HEK293T (cell line): ENCODE measurements around the gene PCDHGB7.
"Not testable (repeated sequence)": the region's sequence is repeated elsewhere in the genome, so short reads cannot be mapped to it uniquely, and the experiment has no call there.

Source experiments
- CTCF ChIA-PET: fragments of 350-600 bp; formaldehyde crosslinking; extraction: SDS; loops from one replicate; lab custom pipeline; 2021; ENCODE audit warnings: antibody characterized with exemption, inconsistent platforms; lab: Yijun Ruan, JAX
- POLR2A ChIA-PET: fragments of 350-600 bp; formaldehyde crosslinking; extraction: SDS; loops from one replicate; lab custom pipeline; 2020; ENCODE audit warnings: antibody characterized with exemption, inconsistent platforms; lab: Yijun Ruan, JAX
- DNase-seq: peaks from one replicate; pipeline ENCODE4 v3.0.0; 2012; ENCODE audit warnings: mixed read lengths; ENCODE audit errors: extremely low spot score
- ARNT ChIP-seq: fragments of 450-650 bp; IDR thresholded peaks from 2 replicates; pipeline ENCODE4 v1.6.1; 2017; ENCODE audit warnings: mild to moderate bottlenecking
- BHLHE40 ChIP-seq: fragments of 450-650 bp; IDR thresholded peaks from 2 replicates; pipeline ENCODE4 v1.6.1; 2016; ENCODE audit warnings: mild to moderate bottlenecking, moderate library complexity, borderline replicate concordance
- CTBP1 ChIP-seq: fragments of 450-650 bp; IDR thresholded peaks from 2 replicates; pipeline ENCODE4 v1.6.1; 2016; ENCODE audit warnings: borderline replicate concordance
- ELF4 ChIP-seq: fragments of 450-650 bp; IDR thresholded peaks from 2 replicates; pipeline ENCODE4 v1.6.1; 2017; ENCODE audit warnings: antibody characterized with exemption
- FOXA1 ChIP-seq: fragments of 450-650 bp; IDR thresholded peaks from 2 replicates; pipeline ENCODE4 v1.6.1; 2016; ENCODE audit warnings: mild to moderate bottlenecking
- FOXK2 ChIP-seq: fragments of 450-650 bp; IDR thresholded peaks from 2 replicates; pipeline ENCODE4 v1.6.1; 2016; ENCODE audit warnings: mild to moderate bottlenecking
- FOXM1 ChIP-seq: fragments of 450-650 bp; IDR thresholded peaks from 2 replicates; pipeline ENCODE4 v1.6.1; 2017; ENCODE audit warnings: mild to moderate bottlenecking, borderline replicate concordance
- HDGF ChIP-seq: fragments of 450-650 bp; IDR thresholded peaks from 2 replicates; pipeline ENCODE4 v1.6.1; 2017; ENCODE audit warnings: antibody characterized with exemption, borderline replicate concordance
- L3MBTL2 ChIP-seq: fragments of 450-650 bp; conservative IDR thresholded peaks from 2 replicates; pipeline ENCODE4 v1.6.1; 2016; ENCODE audit warnings: mild to moderate bottlenecking
- LEF1 ChIP-seq: fragments of 450-650 bp; IDR thresholded peaks from 2 replicates; pipeline ENCODE4 v1.6.1; 2017; ENCODE audit warnings: mild to moderate bottlenecking, borderline replicate concordance
- NFRKB ChIP-seq: fragments of 450-650 bp; IDR thresholded peaks from 2 replicates; pipeline ENCODE4 v1.6.1; 2016; ENCODE audit warnings: mild to moderate bottlenecking, moderate library complexity
- SP1 ChIP-seq: fragments of 450-650 bp; IDR thresholded peaks from 2 replicates; pipeline ENCODE4 v1.6.1; 2017
- SUZ12 ChIP-seq: fragments of 450-650 bp; IDR thresholded peaks from 2 replicates; pipeline ENCODE4 v1.6.1; 2016; ENCODE audit warnings: mild to moderate bottlenecking
- TARDBP ChIP-seq: fragments of 450-650 bp; IDR thresholded peaks from 2 replicates; pipeline ENCODE4 v1.6.1; 2016
- ZNF384 ChIP-seq: fragments of 450-650 bp; IDR thresholded peaks from 2 replicates; pipeline ENCODE4 v1.6.1; 2016
- TF ChIP-seq, protein P1 (sequence below): fragments of 450-650 bp; IDR thresholded peaks from 2 replicates; pipeline ENCODE4 v1.6.1; 2016

The PCDHGB7 gene

DNA sequence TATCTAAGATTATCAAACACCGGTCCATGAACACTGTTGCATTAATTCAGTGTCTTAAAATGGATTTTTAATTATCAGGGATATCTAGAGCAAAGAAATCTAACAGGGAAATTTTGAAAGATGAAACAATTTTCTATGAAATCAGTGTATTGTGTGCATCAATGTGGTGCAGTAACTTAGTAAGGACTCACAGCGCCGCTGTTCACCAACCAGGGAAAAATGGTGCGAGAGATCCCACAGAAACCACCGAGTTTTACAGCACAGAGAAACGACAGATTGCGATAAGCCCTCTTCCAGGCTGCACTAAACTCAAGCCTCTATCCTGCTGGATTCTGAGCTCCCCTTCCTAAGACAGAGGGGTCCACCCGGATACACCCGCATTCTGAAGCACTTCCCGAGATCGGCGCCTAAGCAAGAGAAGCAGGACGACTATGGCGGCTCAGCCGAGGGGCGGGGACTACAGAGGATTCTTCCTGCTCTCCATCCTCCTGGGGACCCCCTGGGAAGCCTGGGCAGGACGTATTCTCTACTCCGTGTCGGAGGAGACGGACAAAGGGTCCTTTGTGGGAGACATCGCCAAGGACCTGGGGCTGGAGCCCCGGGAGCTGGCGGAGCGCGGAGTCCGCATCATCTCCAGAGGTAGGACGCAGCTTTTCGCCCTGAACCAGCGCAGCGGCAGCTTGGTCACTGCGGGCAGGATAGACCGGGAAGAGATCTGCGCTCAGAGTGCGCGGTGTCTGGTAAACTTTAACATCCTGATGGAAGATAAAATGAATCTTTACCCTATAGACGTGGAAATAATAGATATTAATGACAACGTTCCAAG is 34.8 kb upstream of the PCDHGB7 start, which contains the start of gene PCDHGA7:
PCDHGA7 (plus strand) TSS at position 274 of the 826 bp plus-strand sequence; CDS start at position 432, 158 bp downstream.
- ChIA-PET POLR2A (no interaction called here), CTCF (interaction anchor here (0.9 kb wide), 1 partner anchor 8 kb away, joined by 3 read pairs; no protein-coding TSS in a partner anchor)
- peak; percentile 19 for DNase-seq
- TF ChIP-seq BHLHE40 (no peak), SUZ12 (no peak), SP1 (no peak), TARDBP (no peak), FOXA1 (no peak), HDGF (no peak), NFRKB (no peak), LEF1 (no peak), CTBP1 (no peak), ARNT (no peak), FOXM1 (no peak), ELF4 (no peak), ZNF384 (no peak), L3MBTL2 (no peak), FOXK2 (no peak)
- TF ChIP-seq, protein P1, sequence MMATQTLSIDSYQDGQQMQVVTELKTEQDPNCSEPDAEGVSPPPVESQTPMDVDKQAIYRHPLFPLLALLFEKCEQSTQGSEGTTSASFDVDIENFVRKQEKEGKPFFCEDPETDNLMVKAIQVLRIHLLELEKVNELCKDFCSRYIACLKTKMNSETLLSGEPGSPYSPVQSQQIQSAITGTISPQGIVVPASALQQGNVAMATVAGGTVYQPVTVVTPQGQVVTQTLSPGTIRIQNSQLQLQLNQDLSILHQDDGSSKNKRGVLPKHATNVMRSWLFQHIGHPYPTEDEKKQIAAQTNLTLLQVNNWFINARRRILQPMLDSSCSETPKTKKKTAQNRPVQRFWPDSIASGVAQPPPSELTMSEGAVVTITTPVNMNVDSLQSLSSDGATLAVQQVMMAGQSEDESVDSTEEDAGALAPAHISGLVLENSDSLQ, result no peak

DNA sequence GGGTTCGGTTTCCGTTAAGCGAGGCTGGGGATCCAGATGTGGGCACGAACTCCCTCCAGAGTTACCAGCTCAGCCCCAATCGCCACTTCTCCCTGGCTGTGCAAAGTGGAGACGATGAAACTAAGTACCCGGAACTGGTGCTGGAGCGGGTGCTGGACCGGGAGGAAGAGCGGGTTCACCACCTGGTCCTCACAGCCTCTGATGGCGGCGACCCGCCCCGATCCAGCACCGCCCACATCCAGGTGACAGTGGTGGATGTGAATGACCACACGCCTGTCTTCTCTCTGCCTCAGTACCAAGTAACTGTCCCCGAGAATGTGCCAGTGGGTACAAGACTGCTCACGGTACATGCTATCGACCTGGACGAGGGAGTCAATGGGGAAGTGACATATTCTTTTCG is 34.1 kb upstream of the PCDHGB7 start:
- no peak for DNase-seq
- no peak for TF ChIP-seq FOXM1
- TF ChIP-seq, protein P1, result no peak
- no peak for TF ChIP-seq ARNT
- no peak for TF ChIP-seq SUZ12
- no peak for TF ChIP-seq LEF1
- POLR2A ChIA-PET, result no interaction called here
- CTCF ChIA-PET, result no interaction called here

DNA sequence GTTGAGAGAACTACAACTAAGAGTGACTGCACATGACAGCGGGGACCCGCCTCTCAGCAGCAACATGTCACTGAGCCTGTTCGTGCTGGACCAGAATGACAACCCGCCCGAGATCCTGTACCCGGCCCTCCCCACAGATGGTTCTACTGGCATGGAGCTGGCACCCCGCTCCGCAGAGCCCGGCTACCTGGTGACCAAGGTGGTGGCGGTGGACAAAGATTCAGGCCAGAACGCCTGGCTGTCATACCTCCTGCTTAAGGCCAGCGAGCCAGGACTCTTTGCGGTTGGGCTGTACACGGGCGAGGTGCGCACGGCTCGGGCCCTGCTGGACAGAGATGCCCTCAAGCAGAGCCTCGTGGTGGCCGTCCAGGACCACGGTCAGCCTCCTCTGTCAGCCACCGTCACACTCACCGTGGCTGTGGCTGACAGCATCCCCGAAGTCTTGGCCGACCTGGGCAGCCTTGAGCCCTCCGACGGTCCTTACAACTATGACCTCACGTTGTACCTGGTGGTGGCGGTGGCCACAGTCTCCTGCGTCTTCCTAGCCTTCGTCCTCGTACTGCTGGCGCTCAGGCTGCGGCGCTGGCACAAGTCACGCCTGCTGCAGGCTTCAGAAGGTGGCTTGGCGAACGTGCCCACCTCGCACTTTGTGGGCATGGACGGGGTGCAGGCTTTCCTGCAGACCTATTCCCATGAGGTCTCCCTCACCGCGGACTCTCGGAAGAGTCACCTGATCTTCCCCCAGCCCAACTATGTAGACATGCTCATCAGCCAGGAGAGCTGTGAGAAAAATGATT is 32.8 kb upstream of the PCDHGB7 start:
- ChIA-PET POLR2A (no interaction called here), CTCF (no interaction called here)
- TF ChIP-seq SUZ12, result no peak
- TF ChIP-seq ELF4, result no peak
- no peak for TF ChIP-seq CTBP1
- no peak for TF ChIP-seq L3MBTL2
- no peak for TF ChIP-seq FOXA1
- DNase-seq, result no peak

DNA sequence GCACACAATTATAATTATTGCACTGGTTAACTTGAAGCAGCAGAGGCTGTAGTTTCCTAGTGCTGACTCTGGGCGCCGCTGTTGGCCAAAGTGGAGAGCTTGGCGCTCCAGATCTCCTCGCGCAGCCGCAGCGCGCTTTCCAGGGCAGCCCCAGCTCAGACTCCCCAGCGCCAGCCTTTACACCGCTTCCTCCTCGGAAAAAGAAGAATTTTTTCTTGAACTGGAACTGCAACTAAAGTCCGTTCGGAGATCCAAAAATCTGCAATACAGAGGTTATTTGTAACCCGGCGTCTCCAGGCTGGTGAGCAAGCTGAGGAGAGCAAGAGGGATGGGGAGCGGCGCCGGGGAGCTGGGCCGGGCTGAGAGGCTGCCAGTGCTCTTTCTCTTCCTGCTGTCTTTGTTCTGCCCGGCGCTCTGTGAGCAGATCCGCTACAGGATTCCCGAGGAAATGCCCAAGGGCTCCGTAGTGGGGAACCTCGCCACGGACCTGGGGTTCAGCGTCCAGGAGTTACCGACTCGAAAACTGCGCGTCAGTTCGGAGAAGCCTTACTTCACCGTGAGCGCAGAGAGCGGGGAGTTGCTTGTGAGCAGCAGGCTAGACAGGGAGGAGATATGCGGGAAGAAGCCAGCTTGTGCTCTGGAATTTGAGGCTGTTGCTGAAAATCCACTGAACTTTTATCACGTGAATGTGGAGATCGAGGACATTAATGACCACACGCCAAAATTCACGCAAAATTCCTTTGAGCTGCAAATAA is 29.7 kb upstream of the PCDHGB7 start, which contains the start of gene PCDHGB4:
PCDHGB4 (plus strand) TSS at position 142 of the 755 bp plus-strand sequence; CDS start at position 329, 187 bp downstream.
- CTCF ChIA-PET, result interaction anchor here (0.6 kb wide), 1 partner anchor 132 kb away, joined by 3 read pairs; no protein-coding TSS in a partner anchor
- DNase-seq, POLR2A ChIA-PET: not testable (repeated sequence)

DNA sequence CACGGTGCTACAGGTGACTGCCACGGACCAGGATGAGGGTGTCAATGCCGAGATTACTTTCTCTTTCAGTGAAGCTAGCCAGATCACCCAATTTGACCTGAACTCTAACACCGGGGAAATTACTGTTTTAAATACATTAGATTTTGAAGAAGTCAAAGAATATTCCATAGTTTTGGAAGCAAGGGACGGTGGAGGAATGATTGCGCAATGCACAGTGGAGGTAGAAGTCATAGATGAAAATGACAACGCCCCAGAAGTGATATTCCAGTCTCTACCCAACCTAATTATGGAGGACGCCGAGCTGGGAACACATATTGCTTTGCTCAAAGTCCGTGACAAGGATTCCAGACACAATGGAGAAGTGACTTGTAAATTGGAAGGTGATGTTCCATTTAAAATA is 28.8 kb upstream of the PCDHGB7 start:
- no peak for DNase-seq
- CTCF ChIA-PET, result no interaction called here
- TF ChIP-seq FOXA1 (no peak), L3MBTL2 (no peak), TARDBP (no peak), FOXM1 (no peak), SUZ12 (no peak), SP1 (no peak), LEF1 (no peak), ELF4 (no peak), ARNT (no peak), ZNF384 (no peak), FOXK2 (no peak), BHLHE40 (no peak), NFRKB (no peak)
- TF ChIP-seq, protein P1, result no peak
- POLR2A ChIA-PET, result no interaction called here
